Mucosa of descending colon (tissue), 3 donors: ENCODE results near the gene DOCK1. TPM values are rescaled to one million over a fixed set of nuclear protein-coding genes. Genes with fewer than 3 reads are reported as not detected.

Experiments
- ATAC-seq: fragments of 200-7000 bp; cut with Tn5 transposase; one replicate; pipeline ENCODE4 v1.9.1; 2020; ENCODE audit warnings: mild to moderate bottlenecking, moderate library complexity
- DNase-seq, 3 donors: peaks; one replicate each; pipeline ENCODE4 v3.0.0-alpha.2; 2020
- H3K36me3 ChIP-seq: fragments of 200-600 bp; one replicate; pipeline ENCODE4 v1.8.0; 2021; ENCODE audit warnings: low read depth, mild to moderate bottlenecking
- H3K4me1 ChIP-seq: fragments of 200-600 bp; one replicate; pipeline ENCODE4 v1.8.0; 2021; ENCODE audit warnings: low read depth, mild to moderate bottlenecking
- H3K4me3 ChIP-seq: fragments of 200-600 bp; one replicate; pipeline ENCODE4 v1.8.0; 2021; ENCODE audit warnings: mild to moderate bottlenecking
- H3K9me3 ChIP-seq: fragments of 200-600 bp; one replicate; pipeline ENCODE4 v1.8.0; 2021; ENCODE audit warnings: mild to moderate bottlenecking
- CTCF ChIP-seq: fragments of 200-600 bp; IDR thresholded peaks from one replicate; pipeline ENCODE4 v1.8.0; 2022; ENCODE audit warnings: antibody characterized with exemption, mild to moderate bottlenecking
- intact Hi-C, 2 donors: fragments of 100-400 bp; cut with DNase I in 1 of 2; cut with micrococcal nuclease in 1 of 2; formaldehyde crosslinking; loops; one replicate each; pipeline versions ENCODE4 v1.11.0 to v1.11.1; 2022; cut with DNase I, micrococcal nuclease
- total RNA-seq, 3 donors: library from RNA; stranded (reverse); fragmentation: NEBNext Ultra II Directional in 2 of 3; extraction: Animal tissue kit (Norgen Biotek cat#: 25700) in 2 of 3; gene quantifications; one replicate each; pipeline versions ENCODE4 v1.2.1 to v1.2.4, GENCODE V29; 2021 to 2023
- donor health status: DM: no; HTN: no; CAD: no; lungs with moderate emphysema.
- donor health status: DM: no; HTN: no; CAD: no.
- donor health status: DM: no; HTN: yes; CAD: no.

DOCK1 gene
- total RNA-seq, 3 donors from 2014 or later: 56.5 to 103 (median 74.1) TPM

- Histone ChIP-seq H3K36me3 (no peaks in the 10 kb centered on the region), H3K4me3 (no peak overlapping the region), H3K9me3 (no peaks in the 10 kb centered on the region), H3K4me1 (no peaks in the 10 kb centered on the region)
- intact Hi-C loops: no loop called here
- no peak for TF ChIP-seq CTCF
- no peak for ATAC-seq
- DNase-seq: no peak
These were observed 241.4 kb downstream of the DOCK1 start for GRCh38 chr10:127146661-127147060.

GRCh38 chr10:127148066-127148932, 243.1 kb downstream of the DOCK1 start:
- no peak overlapping the region for H3K4me3 ChIP-seq
- H3K4me1 ChIP-seq: no peaks in the 10 kb centered on the region
- H3K36me3 ChIP-seq: no peaks in the 10 kb centered on the region
- DNase-seq (no peak), ATAC-seq (no peak)
- intact Hi-C loops: no loop called here
- H3K9me3 ChIP-seq: no peaks in the 10 kb centered on the region
- no peak for TF ChIP-seq CTCF

- Histone ChIP-seq H3K4me1 (no peaks in the 10 kb centered on the region), H3K4me3 (no peak overlapping the region), H3K36me3 (no peaks in the 10 kb centered on the region), H3K9me3 (no peaks in the 10 kb centered on the region)
- no peak for DNase-seq
- no peak for TF ChIP-seq CTCF
- intact Hi-C loops: no loop called here
- ATAC-seq: no peak
These were observed 243.6 kb downstream of the DOCK1 start for GRCh38 chr10:127148933-127149220.

DNA sequence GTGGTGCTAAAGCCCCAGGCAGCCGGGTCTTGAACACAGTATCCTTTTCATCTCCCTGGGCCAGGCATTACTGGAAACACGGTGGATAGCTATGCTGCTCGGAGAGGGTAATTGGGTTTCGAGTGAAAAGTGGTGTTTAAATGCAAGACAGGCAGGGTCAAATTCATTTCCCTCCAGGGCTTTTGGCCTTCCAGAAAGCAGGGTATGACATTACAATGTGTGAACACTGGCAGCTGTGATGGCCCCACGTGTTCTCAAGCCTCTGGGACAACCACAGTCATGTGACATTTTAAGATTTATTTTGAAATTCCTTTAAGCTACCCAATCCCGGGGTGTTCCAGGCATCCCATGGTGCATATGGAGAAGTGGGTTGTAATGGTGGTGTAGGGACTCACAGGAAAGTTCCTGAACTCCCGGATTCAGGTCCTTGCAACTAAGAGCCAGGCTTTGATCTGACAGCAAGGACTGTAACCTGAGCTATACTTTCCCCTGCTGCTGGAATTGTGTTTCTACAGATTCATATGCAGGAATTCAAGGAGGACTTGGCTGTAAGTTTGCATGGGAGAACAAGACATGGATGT, 244.4 kb downstream of the DOCK1 start:
- Histone ChIP-seq H3K4me3 (no peak overlapping the region), H3K4me1 (no peaks in the 10 kb centered on the region), H3K36me3 (no peaks in the 10 kb centered on the region), H3K9me3 (no peaks in the 10 kb centered on the region)
- TF ChIP-seq CTCF: no peak
- no peak for ATAC-seq
- intact Hi-C loops: no loop called here
- DNase-seq: no peak

DNA sequence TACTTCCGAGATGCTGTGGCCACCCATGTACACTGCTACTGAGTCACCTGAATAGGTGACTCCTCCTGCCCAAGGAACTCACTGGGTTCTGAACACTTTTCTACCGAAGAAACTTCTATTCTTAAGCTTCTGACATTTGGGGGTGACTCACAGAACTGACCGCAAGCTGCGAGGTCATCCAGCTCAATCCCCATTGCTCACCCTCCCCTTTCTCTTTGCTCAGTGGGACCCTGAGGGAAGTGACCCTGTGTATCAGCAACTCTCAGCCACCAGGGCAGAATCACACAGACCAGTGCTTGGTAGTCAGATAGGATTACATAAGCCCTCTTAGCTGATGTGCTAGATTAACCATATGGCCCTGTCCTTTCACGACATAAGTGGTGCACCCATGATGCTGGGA, 244.9 kb downstream of the DOCK1 start:
- ATAC-seq (no peak), DNase-seq (no peak)
- H3K4me3 ChIP-seq: no peak overlapping the region
- H3K36me3 ChIP-seq: no peaks in the 10 kb centered on the region
- no peaks in the 10 kb centered on the region for H3K9me3 ChIP-seq
- H3K4me1 ChIP-seq: no peaks in the 10 kb centered on the region
- intact Hi-C loops: no loop called here
- no peak for TF ChIP-seq CTCF
